Gastrocnemius medialis (tissue), 4 donors: ENCODE measurements around the gene BANK1.

Experiments used
- CTCF ChIP-seq, 5 experiments: fragments of 450-650 bp in 3 of 5; fragments of 200-600 bp in 2 of 5; sonication (generic) in 2 of 5; IDR thresholded peaks in 4 of 5; conservative IDR thresholded peaks in 1 of 5; 1 replicate in 4 of 5; 2 replicates in 1 of 5; pipeline ENCODE4 v1.5.1; 2016 to 2019; ENCODE audit warnings: antibody characterized with exemption in 5 of 5, mild to moderate bottlenecking in 3 of 5, moderate library complexity in 3 of 5
- POLR2A ChIP-seq, 2 donors: fragments of 450-650 bp; IDR thresholded peaks; one replicate each; pipeline ENCODE4 v1.6.1; 2017; ENCODE audit warnings: antibody characterized with exemption in 2 of 2, mild to moderate bottlenecking in 2 of 2, moderate library complexity in 2 of 2

GRCh38 chr4:101785486-101785885 lies 5.0 kb upstream of the BANK1 start:
- no peak for TF ChIP-seq CTCF (IDR thresholded peaks at IDR 0.05 in 4 of 5, conservative IDR thresholded peaks at IDR 0.05 in 1 of 5)
- no peak for TF ChIP-seq POLR2A (IDR thresholded peaks at IDR 0.05)
